ENCODE data around the gene CDH4. TPM values are rescaled to one million over a fixed set of nuclear protein-coding genes. Genes with fewer than 3 reads are reported as not detected.

The CDH4 gene
- total and polyA plus RNA-seq, 2 donors (not counting 3 experiments of a cell fraction or from before 2014, with no cell fraction given), result 0.17 to 0.51 TPM

- Histone ChIP-seq H3K27me3 (ENCODE audit: control insufficient read depth in 2 of 2, insufficient read depth in 2 of 2, low read length in 2 of 2) (no peaks in the 10 kb centered on the region), H3K4me3 (replicated peaks in 1 of 3; ENCODE audit: insufficient read depth in 1 of 3, low read depth in 1 of 3, low read length in 3 of 3) (no peak overlapping the region), H3K9ac (replicated peaks; ENCODE audit: extremely low read depth, insufficient read depth, low read length) (no peak overlapping the region), H3K4me2 (ENCODE audit: insufficient read depth, low read length) (no peak overlapping the region), H3K9me3 (replicated peaks; ENCODE audit: control insufficient read depth, insufficient read depth, low read length) (peaks cover 2% of the 10 kb centered on the region), H3K79me2 (ENCODE audit: control insufficient read depth, insufficient read depth, low read length) (no peaks in the 10 kb centered on the region), H3K4me1 (ENCODE audit: control insufficient read depth, extremely low read depth, insufficient read depth, low read length) (no peaks in the 10 kb centered on the region), H4K20me1 (replicated peaks; ENCODE audit: control insufficient read depth, extremely low read depth, insufficient read depth, low read length) (no peaks in the 10 kb centered on the region), H3K9me1 (replicated peaks; ENCODE audit: control insufficient read depth, extremely low read depth, insufficient read depth, low read length) (no peaks in the 10 kb centered on the region), H3K27ac (ENCODE audit: insufficient read depth, low read depth, low read length) (no peak overlapping the region), H3K36me3 (ENCODE audit: control insufficient read depth in 2 of 2, extremely low read depth in 1 of 2, insufficient read depth in 2 of 2, low read length in 2 of 2) (no peaks in the 10 kb centered on the region), H2AFZ (ENCODE audit: low read depth, low read length) (no peak overlapping the region)
- CTCF ChIA-PET, result no interaction called here
- intact Hi-C loops (cut with micrococcal nuclease) (no loop called here), dilution Hi-C loops (cut with MboI; ENCODE audit: extremely low pct_ligation_motif_present, low sequenced_read_pairs) (no loop called here)
- DNase-seq (ENCODE audit: low read depth, low spot score), result no peak
- FAIRE-seq, result no peak
- POLR2A ChIA-PET, result no interaction called here
- TF ChIP-seq FOS (IDR thresholded peaks at IDR 0.05; ENCODE audit: borderline replicate concordance, insufficient read depth, low read length), result no peak
- no peak for TF ChIP-seq MYC (IDR thresholded peaks at IDR 0.05; ENCODE audit: low read depth, low read length)
- TF ChIP-seq CTCF (IDR thresholded peaks at IDR 0.05; ENCODE audit: extremely low read depth in 1 of 2, insufficient read depth in 1 of 2, low read depth in 1 of 2, low read length in 2 of 2), result no peak
- no peak for TF ChIP-seq JUN (IDR thresholded peaks at IDR 0.05; ENCODE audit: borderline replicate concordance, insufficient read depth, insufficient read length, low read depth)
- no TSS peak for BruUV-seq (replicated peaks)
These were observed 484.8 kb downstream of the CDH4 start for GRCh38 chr20:61736751-61737310.

- dilution Hi-C loops (cut with MboI; ENCODE audit: extremely low pct_ligation_motif_present, low sequenced_read_pairs), result no loop called here
- Histone ChIP-seq H3K9me3 (replicated peaks; ENCODE audit: control insufficient read depth, insufficient read depth, low read length) (peaks cover 2% of the 10 kb centered on the region), H3K4me1 (ENCODE audit: control insufficient read depth, extremely low read depth, insufficient read depth, low read length) (no peaks in the 10 kb centered on the region), H3K27me3 (ENCODE audit: control insufficient read depth in 2 of 2, insufficient read depth in 2 of 2, low read length in 2 of 2) (no peaks in the 10 kb centered on the region), H2AFZ (ENCODE audit: low read depth, low read length) (no peak overlapping the region), H3K79me2 (ENCODE audit: control insufficient read depth, insufficient read depth, low read length) (no peaks in the 10 kb centered on the region), H3K9ac (replicated peaks; ENCODE audit: extremely low read depth, insufficient read depth, low read length) (no peak overlapping the region), H3K4me2 (ENCODE audit: insufficient read depth, low read length) (no peak overlapping the region), H3K36me3 (ENCODE audit: control insufficient read depth in 2 of 2, extremely low read depth in 1 of 2, insufficient read depth in 2 of 2, low read length in 2 of 2) (no peaks in the 10 kb centered on the region), H3K27ac (ENCODE audit: insufficient read depth, low read depth, low read length) (no peak overlapping the region), H3K4me3 (replicated peaks in 1 of 3; ENCODE audit: insufficient read depth in 1 of 3, low read depth in 1 of 3, low read length in 3 of 3) (no peak overlapping the region), H4K20me1 (replicated peaks; ENCODE audit: control insufficient read depth, extremely low read depth, insufficient read depth, low read length) (no peaks in the 10 kb centered on the region), H3K9me1 (replicated peaks; ENCODE audit: control insufficient read depth, extremely low read depth, insufficient read depth, low read length) (no peaks in the 10 kb centered on the region)
- intact Hi-C loops (cut with micrococcal nuclease), result no loop called here
- no peak for FAIRE-seq
- no peak for TF ChIP-seq GATA2 (IDR thresholded peaks at IDR 0.05; ENCODE audit: insufficient read depth, insufficient read length, low read depth, low read length)
- TF ChIP-seq POLR2A (IDR thresholded peaks at IDR 0.05; ENCODE audit: low read depth, low read length), result no peak
- TF ChIP-seq JUN (IDR thresholded peaks at IDR 0.05; ENCODE audit: borderline replicate concordance, insufficient read depth, insufficient read length, low read depth), result no peak
- TF ChIP-seq CTCF (IDR thresholded peaks at IDR 0.05; ENCODE audit: extremely low read depth in 1 of 2, insufficient read depth in 1 of 2, low read depth in 1 of 2, low read length in 2 of 2), result no peak
- no peak for TF ChIP-seq EZH2 (IDR thresholded peaks at IDR 0.05; ENCODE audit: borderline replicate concordance, low read depth, low read length, severe bottlenecking)
- no peak for TF ChIP-seq MYC (IDR thresholded peaks at IDR 0.05; ENCODE audit: low read depth, low read length)
- no peak for TF ChIP-seq POLR2AphosphoS5 (IDR thresholded peaks at IDR 0.05; ENCODE audit: insufficient read depth, low read depth, low read length)
- no peak for TF ChIP-seq MAX (IDR thresholded peaks at IDR 0.05; ENCODE audit: insufficient read depth, insufficient read length)
- TF ChIP-seq FOS (IDR thresholded peaks at IDR 0.05; ENCODE audit: borderline replicate concordance, insufficient read depth, low read length), result no peak
- POLR2A ChIA-PET, result no interaction called here
- no peak for DNase-seq (ENCODE audit: low read depth, low spot score)
- BruUV-seq (replicated peaks), result no TSS peak
- CTCF ChIA-PET, result no interaction called here
These were observed 485.3 kb downstream of the CDH4 start for GRCh38 chr20:61737346-61737745.

Data from endothelial cell of umbilical vein (primary cell).